Measurements from ENCODE around the gene ZC2HC1B. TPM values are rescaled to one million over a fixed set of nuclear protein-coding genes. Genes with fewer than 3 reads are reported as not detected.
A peak's percentile ranks its signal among the peaks of the same experiment; 100 is the strongest.

The ZC2HC1B gene
- total and polyA plus RNA-seq, 2 experiments from 2014 or later, result not detected

DNA sequence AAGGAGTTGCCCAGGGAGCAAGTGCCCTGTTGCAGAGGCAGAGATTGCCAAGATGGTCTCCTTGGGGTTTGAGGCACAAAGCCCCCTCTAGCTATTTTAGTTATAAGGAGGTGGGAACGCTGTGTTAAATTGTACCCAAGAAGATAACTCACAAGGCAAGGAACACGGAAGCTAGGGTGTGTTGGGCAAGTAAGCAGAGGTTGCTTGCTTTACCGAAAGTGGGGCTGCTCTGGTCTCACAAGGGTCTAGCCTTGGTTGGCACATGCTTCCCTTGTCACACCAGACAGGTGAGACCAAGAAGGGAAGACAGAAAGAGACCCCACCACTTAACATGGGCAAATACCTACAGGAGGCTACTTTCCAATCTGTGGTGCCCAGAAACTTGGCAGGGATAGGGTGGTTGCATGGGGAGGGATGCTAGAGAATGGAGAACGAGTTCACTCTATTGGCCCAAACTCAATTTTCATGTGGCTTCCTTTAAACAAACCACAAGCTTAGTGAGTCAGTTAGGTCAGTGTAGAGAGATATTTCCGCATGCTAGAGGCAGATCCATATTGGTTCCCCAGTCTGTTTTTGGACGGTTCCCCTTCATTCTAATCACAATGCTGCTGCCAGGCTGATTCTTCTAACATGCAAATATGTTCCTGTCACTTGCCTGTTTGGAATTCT, 101.4 kb downstream of the ZC2HC1B start:
- no peaks in the 10 kb centered on the region; the same call in 1 of the 2 replicates for H3F3A ChIP-seq (ENCODE audit: insufficient read depth)
- WGBS, 2 experiments (ENCODE audit: low coverage in 1 of 2, low lambda C conversion rate in 2 of 2, missing lambda C conversion rate in 2 of 2), result 68% methylated on average over 6 of the region's 6 CpGs
- no peak overlapping the region for H3K9ac ChIP-seq
- H3K9me3 ChIP-seq (ENCODE audit: low read depth), result no peaks in the 10 kb centered on the region
- no peak for TF ChIP-seq EZH2 (IDR thresholded peaks at IDR 0.05; ENCODE audit: insufficient read depth, poor library complexity, severe bottlenecking)
- no peak for TF ChIP-seq EZH2phosphoT487 (IDR thresholded peaks at IDR 0.05; ENCODE audit: insufficient read depth, low read depth)
- no peaks in the 10 kb centered on the region for H3K9me2 ChIP-seq (ENCODE audit: insufficient read depth)
- H2AFZ ChIP-seq, result no peak overlapping the region
- 0 out of 2 replicates have a peak, but pooled peaks cover 4% of the 10 kb centered on the region for H3K27me3 ChIP-seq (replicated peaks; ENCODE audit: insufficient read depth)
- H3K4me2 ChIP-seq (ENCODE audit: unreplicated experiment), result no peak overlapping the region
- peak; percentile 57 for DNase-seq
- H3K4me3 ChIP-seq, result no peak overlapping the region
- H3K36me3 ChIP-seq (ENCODE audit: low read depth), result peaks cover 9% of the 10 kb centered on the region; the same call in 1 of the 2 replicates
- no peak overlapping the region for H3K27ac ChIP-seq
- H3K4me1 ChIP-seq (ENCODE audit: insufficient read depth), result peaks cover 9% of the 10 kb centered on the region
- H3K79me2 ChIP-seq (ENCODE audit: insufficient read depth), result peaks cover 21% of the 10 kb centered on the region
- no peaks in the 10 kb centered on the region; the same call in 1 of the 2 replicates for H4K20me1 ChIP-seq (ENCODE audit: insufficient read depth)
- in situ Hi-C loops (cut with MboI), result no loop called here

DNA sequence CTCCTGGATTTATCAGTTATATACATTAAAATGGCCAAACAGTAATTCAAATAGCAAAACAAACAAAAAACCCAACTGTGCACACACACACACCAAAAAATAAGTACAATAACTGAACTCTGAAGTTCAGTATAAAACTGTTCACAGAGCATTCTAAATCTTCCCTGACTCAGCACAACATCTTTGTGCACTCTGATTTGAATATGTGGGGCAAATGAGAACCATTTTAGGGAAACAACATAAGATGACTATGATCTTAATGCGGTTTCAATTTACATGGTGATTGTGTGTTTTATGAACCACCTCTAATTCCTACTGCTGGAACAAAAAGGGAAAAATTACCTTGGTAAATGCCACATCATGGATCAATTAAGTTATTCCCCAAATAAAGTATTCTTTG, 102.0 kb downstream of the ZC2HC1B start:
- in situ Hi-C loops (cut with MboI), result no loop called here
- no peak overlapping the region for H3K27ac ChIP-seq
- H3K9ac ChIP-seq, result no peak overlapping the region
- no peak overlapping the region for H3K4me2 ChIP-seq (ENCODE audit: unreplicated experiment)
- peaks cover 6% of the 10 kb centered on the region; the same call in 1 of the 2 replicates for H3K36me3 ChIP-seq (ENCODE audit: low read depth)
- 83 to 89% methylated on average over 1 of the region's 1 CpG for WGBS, 2 experiments (ENCODE audit: low coverage in 1 of 2, low lambda C conversion rate in 2 of 2, missing lambda C conversion rate in 2 of 2)
- no peaks in the 10 kb centered on the region for H4K20me1 ChIP-seq (ENCODE audit: insufficient read depth)
- TF ChIP-seq EZH2 (IDR thresholded peaks at IDR 0.05; ENCODE audit: insufficient read depth, poor library complexity, severe bottlenecking), result no peak
- no peak for TF ChIP-seq EZH2phosphoT487 (IDR thresholded peaks at IDR 0.05; ENCODE audit: insufficient read depth, low read depth)
- no peaks in the 10 kb centered on the region for H3K9me3 ChIP-seq (ENCODE audit: low read depth)
- no peaks in the 10 kb centered on the region for H3K9me2 ChIP-seq (ENCODE audit: insufficient read depth)
- H2AFZ ChIP-seq, result no peak overlapping the region
- peaks cover 27% of the 10 kb centered on the region for H3K79me2 ChIP-seq (ENCODE audit: insufficient read depth)
- DNase-seq, result no peak
- no peaks in the 10 kb centered on the region; the same call in 1 of the 2 replicates for H3F3A ChIP-seq (ENCODE audit: insufficient read depth)
- 0 out of 2 replicates have a peak, but pooled peaks cover 4% of the 10 kb centered on the region for H3K27me3 ChIP-seq (replicated peaks; ENCODE audit: insufficient read depth)
- peaks cover 16% of the 10 kb centered on the region for H3K4me1 ChIP-seq (ENCODE audit: insufficient read depth)
- no peak overlapping the region for H3K4me3 ChIP-seq

- H3K4me1 ChIP-seq (ENCODE audit: insufficient read depth), result peaks cover 12% of the 10 kb centered on the region
- no peaks in the 10 kb centered on the region for H4K20me1 ChIP-seq (ENCODE audit: insufficient read depth)
- WGBS, 2 experiments (ENCODE audit: low coverage in 1 of 2, low lambda C conversion rate in 2 of 2, missing lambda C conversion rate in 2 of 2), result 34 to 36% methylated on average over 5 of the region's 5 CpGs
- peaks cover 6% of the 10 kb centered on the region; the same call in 1 of the 2 replicates for H3K36me3 ChIP-seq (ENCODE audit: low read depth)
- no peak overlapping the region for H2AFZ ChIP-seq
- H3K79me2 ChIP-seq (ENCODE audit: insufficient read depth), result peaks cover 36% of the 10 kb centered on the region
- no peaks in the 10 kb centered on the region for H3K9me3 ChIP-seq (ENCODE audit: low read depth)
- TF ChIP-seq EZH2 (IDR thresholded peaks at IDR 0.05; ENCODE audit: insufficient read depth, poor library complexity, severe bottlenecking) (no peak), EZH2phosphoT487 (IDR thresholded peaks at IDR 0.05; ENCODE audit: insufficient read depth, low read depth) (no peak)
- no peak overlapping the region for H3K4me3 ChIP-seq
- peak; percentile 26 for DNase-seq
- no peak overlapping the region for H3K9ac ChIP-seq
- in situ Hi-C loops (cut with MboI), result no loop called here
- H3K9me2 ChIP-seq (ENCODE audit: insufficient read depth), result no peaks in the 10 kb centered on the region
- H3K4me2 ChIP-seq (ENCODE audit: unreplicated experiment), result no peak overlapping the region
- H3K27ac ChIP-seq, result no peak overlapping the region
- no peaks in the 10 kb centered on the region; the same call in 1 of the 2 replicates for H3F3A ChIP-seq (ENCODE audit: insufficient read depth)
- 0 out of 2 replicates have a peak, but pooled peaks cover 4% of the 10 kb centered on the region for H3K27me3 ChIP-seq (replicated peaks; ENCODE audit: insufficient read depth)
Measured at GRCh38 chr6:143967706-143968376, 103.6 kb downstream of the ZC2HC1B start.

DNA sequence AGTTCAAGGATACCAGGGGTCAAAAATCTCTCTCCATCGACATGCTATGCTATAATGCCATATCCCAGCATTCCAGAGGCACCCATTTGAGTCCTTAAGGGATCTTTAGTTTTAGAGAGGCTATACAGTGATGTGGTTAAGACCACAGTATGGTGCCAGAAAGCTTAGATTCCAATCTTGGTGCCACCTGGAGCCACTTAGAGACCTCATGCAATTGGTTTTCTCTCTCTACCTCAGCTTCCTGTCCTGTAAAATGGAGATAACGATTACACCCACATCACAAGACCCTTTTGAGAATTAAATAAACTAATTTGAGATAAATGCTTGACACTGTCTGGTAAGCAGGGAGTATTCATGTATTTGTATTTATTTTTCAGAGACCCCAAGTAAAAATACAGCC, 104.8 kb downstream of the ZC2HC1B start:
- no peaks in the 10 kb centered on the region for H4K20me1 ChIP-seq (ENCODE audit: insufficient read depth)
- H3K4me3 ChIP-seq, result no peak overlapping the region
- peaks cover 43% of the 10 kb centered on the region for H3K79me2 ChIP-seq (ENCODE audit: insufficient read depth)
- peaks cover 11% of the 10 kb centered on the region for H3K4me1 ChIP-seq (ENCODE audit: insufficient read depth)
- H3K4me2 ChIP-seq (ENCODE audit: unreplicated experiment), result no peak overlapping the region
- 0 out of 2 replicates have a peak, but pooled peaks cover 4% of the 10 kb centered on the region for H3K27me3 ChIP-seq (replicated peaks; ENCODE audit: insufficient read depth)
- no peak for DNase-seq
- H2AFZ ChIP-seq, result no peak overlapping the region
- peaks cover 6% of the 10 kb centered on the region; the same call in 1 of the 2 replicates for H3K36me3 ChIP-seq (ENCODE audit: low read depth)
- no peak overlapping the region for H3K27ac ChIP-seq
- H3K9ac ChIP-seq, result no peak overlapping the region
- WGBS, 2 experiments (ENCODE audit: low coverage in 1 of 2, low lambda C conversion rate in 2 of 2, missing lambda C conversion rate in 2 of 2), result 62 to 64% methylated on average over 2 of the region's 2 CpGs
- no peaks in the 10 kb centered on the region for H3K9me3 ChIP-seq (ENCODE audit: low read depth)
- H3K9me2 ChIP-seq (ENCODE audit: insufficient read depth), result no peaks in the 10 kb centered on the region
- TF ChIP-seq EZH2 (IDR thresholded peaks at IDR 0.05; ENCODE audit: insufficient read depth, poor library complexity, severe bottlenecking), result no peak
- TF ChIP-seq EZH2phosphoT487 (IDR thresholded peaks at IDR 0.05; ENCODE audit: insufficient read depth, low read depth), result no peak
- no peaks in the 10 kb centered on the region; the same call in 1 of the 2 replicates for H3F3A ChIP-seq (ENCODE audit: insufficient read depth)
- in situ Hi-C loops (cut with MboI), result no loop called here

Data from GM23248 (cell line).